Esophagus (tissue), 2 donors: Measurements from ENCODE around the gene SCN1A. TPM values are rescaled to one million over a fixed set of nuclear protein-coding genes. Genes with fewer than 3 reads are reported as not detected.

ENCODE experiments used
- H3K27ac ChIP-seq, 2 donors: one replicate each; pipeline ENCODE4 v1.5.1; 2013; ENCODE audit warnings: low read depth in 2 of 2, mild to moderate bottlenecking in 2 of 2, inconsistent platforms in 1 of 2, low read length in 1 of 2, moderate library complexity in 1 of 2
- H3K27me3 ChIP-seq, 2 donors: one replicate each; pipeline ENCODE4 v1.6.1; 2013; ENCODE audit warnings: low read length in 2 of 2, control low read depth in 1 of 2, mild to moderate bottlenecking in 1 of 2; ENCODE audit not compliant: insufficient read depth in 2 of 2, control insufficient read depth in 1 of 2
- H3K36me3 ChIP-seq, 2 donors: one replicate each; pipeline ENCODE4 v1.6.1; 2013; ENCODE audit warnings: low read length in 1 of 2; ENCODE audit not compliant: control insufficient read depth in 2 of 2, insufficient read depth in 2 of 2
- H3K4me1 ChIP-seq, 2 donors: one replicate each; pipeline ENCODE4 v1.6.1; 2013; ENCODE audit warnings: low read length in 1 of 2; ENCODE audit not compliant: control insufficient read depth in 2 of 2, insufficient read depth in 2 of 2
- H3K4me3 ChIP-seq, 2 donors: one replicate each; pipeline ENCODE4 v1.5.1; 2013; ENCODE audit warnings: low read length in 2 of 2, mild to moderate bottlenecking in 2 of 2, low read depth in 1 of 2, moderate library complexity in 1 of 2
- H3K9me3 ChIP-seq, 2 donors: one replicate each; pipeline ENCODE4 v1.6.1; 2013; ENCODE audit warnings: mild to moderate bottlenecking in 2 of 2, low read depth in 1 of 2, low read length in 1 of 2, moderate library complexity in 1 of 2; ENCODE audit not compliant: control insufficient read depth in 2 of 2, insufficient read depth in 1 of 2
- WGBS, 2 donors: extraction: QIAGEN DNeasy Blood & Tissue Kit; methylation state at CpG; one replicate each; pipeline ENCODE4 v1.1.7; 2013; 5-methylcytosine and 5-hydroxymethylcytosine counted together
- polyA plus RNA-seq, 2 donors: library from polyadenylated mRNA; stranded (reverse); fragments of 200-250 nt; gene quantifications; one replicate each; pipeline ENCODE4 v1.2.3, GENCODE V29; 2013
- donor health status: healthy with polysubstance abuse.
- donor health status: Bipolar disorder and iron deficiency.

Gene SCN1A
- polyA plus RNA-seq, result not detected

DNA sequence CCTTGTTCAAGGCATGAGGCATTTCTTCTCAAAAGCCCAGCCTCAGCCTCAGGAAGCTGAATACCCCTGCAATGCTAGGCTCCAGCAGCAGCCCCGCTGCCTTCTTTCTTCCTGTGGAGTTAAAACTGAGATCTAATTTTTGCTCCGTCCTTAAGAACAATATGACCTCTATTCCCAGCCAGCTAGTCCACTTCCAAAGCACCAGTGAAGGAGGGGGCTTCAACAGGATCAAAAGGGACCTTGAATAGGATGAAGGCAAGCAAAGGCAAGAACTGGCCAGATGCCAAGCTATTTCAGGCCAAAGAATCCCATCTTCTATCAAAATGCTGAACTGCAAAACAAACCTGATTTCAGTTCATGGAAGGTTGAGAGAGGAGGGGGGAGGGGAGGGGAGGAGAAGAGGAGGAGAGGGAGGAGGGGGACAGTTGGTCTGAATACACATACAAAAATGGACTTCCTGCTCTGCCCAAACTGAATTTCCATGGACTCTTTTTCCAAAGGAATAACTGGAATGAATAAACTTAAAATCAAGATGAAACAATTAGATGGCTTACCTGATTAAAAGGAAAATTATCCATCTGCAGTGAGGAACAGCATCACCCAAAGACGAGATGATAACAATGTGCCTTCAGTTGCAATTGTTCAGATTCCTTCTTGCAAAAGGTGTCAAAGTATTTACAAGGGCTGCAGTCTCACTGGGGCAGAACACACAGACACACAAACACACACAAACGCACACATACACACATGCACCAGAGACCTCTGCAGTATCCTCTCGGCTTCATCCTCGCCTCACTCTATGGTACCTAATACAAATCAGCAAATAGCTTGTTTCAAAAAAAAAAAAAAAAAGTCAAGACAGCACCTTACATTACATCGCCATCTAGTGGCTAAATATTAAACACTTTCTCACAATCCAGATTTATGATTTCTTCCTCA lies at the start of gene SCN1A:
TSS of gene SCN1A (minus strand) at position 804 of the 939 bp plus-strand sequence. CDS start 54,399 bp downstream, outside the sequence.
- H3K4me3 ChIP-seq, result no peak within 1 kb of the TSS
- 23 to 24% methylated on average over 7 of the region's 7 CpGs for WGBS, 2 donors
- H3K27ac ChIP-seq, result no peak within 1 kb of the TSS
- no peaks in the 10 kb centered on the region for H3K4me1 ChIP-seq
- H3K9me3 ChIP-seq, result no peaks in the 10 kb centered on the region
- no peaks in the 10 kb centered on the region for H3K27me3 ChIP-seq
- H3K36me3 ChIP-seq, result no peaks in the 10 kb centered on the region

GRCh38 chr2:166173263-166173662 lies 45.4 kb upstream of the SCN1A start:
- WGBS, 2 donors, result 77 to 92% methylated on average over 2 of the region's 2 CpGs
- no peaks in the 10 kb centered on the region for H3K9me3 ChIP-seq
- H3K36me3 ChIP-seq, result no peaks in the 10 kb centered on the region
- no peaks in the 10 kb centered on the region for H3K27me3 ChIP-seq
- no peak overlapping the region for H3K4me3 ChIP-seq
- no peak overlapping the region for H3K27ac ChIP-seq
- H3K4me1 ChIP-seq, result no peaks in the 10 kb centered on the region

DNA sequence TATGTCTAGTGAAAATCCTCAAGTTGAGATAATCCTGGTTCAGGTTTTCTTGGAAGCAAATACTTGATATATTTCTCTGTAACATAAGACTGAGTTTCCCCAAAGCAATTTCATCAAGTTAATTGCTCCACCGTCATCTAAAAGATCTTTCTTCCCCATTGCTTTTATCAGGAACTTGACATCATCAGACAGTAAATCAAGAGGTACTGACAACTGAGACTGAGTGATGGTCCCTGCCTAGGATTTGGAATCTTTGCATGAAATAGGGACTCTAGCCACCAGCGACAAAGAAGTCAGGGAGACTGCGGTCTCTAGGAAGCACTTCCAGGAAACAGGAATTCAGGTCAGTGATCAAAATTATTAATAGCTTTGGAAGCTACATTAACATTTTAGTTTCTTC lies 43.4 kb upstream of the SCN1A start:
- Histone ChIP-seq H3K36me3 (no peaks in the 10 kb centered on the region), H3K27me3 (no peaks in the 10 kb centered on the region), H3K9me3 (no peaks in the 10 kb centered on the region), H3K27ac (no peak overlapping the region), H3K4me1 (no peaks in the 10 kb centered on the region), H3K4me3 (no peak overlapping the region)
- 66 to 67% methylated on average over 3 of the region's 3 CpGs for WGBS, 2 donors

GRCh38 chr2:166170356-166170755 lies 42.5 kb upstream of the SCN1A start:
- Histone ChIP-seq H3K9me3 (no peaks in the 10 kb centered on the region), H3K36me3 (no peaks in the 10 kb centered on the region), H3K27me3 (no peaks in the 10 kb centered on the region), H3K4me3 (no peak overlapping the region), H3K4me1 (no peaks in the 10 kb centered on the region), H3K27ac (no peak overlapping the region)
- 80 to 88% methylated on average over 2 of the region's 2 CpGs for WGBS, 2 donors

GRCh38 chr2:166167449-166167848 lies 39.6 kb upstream of the SCN1A start:
- no peaks in the 10 kb centered on the region for H3K36me3 ChIP-seq
- no peaks in the 10 kb centered on the region for H3K9me3 ChIP-seq
- no peaks in the 10 kb centered on the region for H3K27me3 ChIP-seq
- no peak overlapping the region for H3K27ac ChIP-seq
- H3K4me1 ChIP-seq, result no peaks in the 10 kb centered on the region
- no peak overlapping the region for H3K4me3 ChIP-seq
- 16 to 40% methylated on average over 2 of the region's 2 CpGs for WGBS, 2 donors

- H3K4me1 ChIP-seq, result no peaks in the 10 kb centered on the region
- H3K27ac ChIP-seq, result no peak overlapping the region
- H3K27me3 ChIP-seq, result no peaks in the 10 kb centered on the region
- no peaks in the 10 kb centered on the region for H3K36me3 ChIP-seq
- 32 to 48% methylated on average over 2 of the region's 2 CpGs for WGBS, 2 donors
- H3K4me3 ChIP-seq, result no peak overlapping the region
- H3K9me3 ChIP-seq, result no peaks in the 10 kb centered on the region
Observed at GRCh38 chr2:166163775-166164174, 36.0 kb upstream of the SCN1A start.

DNA sequence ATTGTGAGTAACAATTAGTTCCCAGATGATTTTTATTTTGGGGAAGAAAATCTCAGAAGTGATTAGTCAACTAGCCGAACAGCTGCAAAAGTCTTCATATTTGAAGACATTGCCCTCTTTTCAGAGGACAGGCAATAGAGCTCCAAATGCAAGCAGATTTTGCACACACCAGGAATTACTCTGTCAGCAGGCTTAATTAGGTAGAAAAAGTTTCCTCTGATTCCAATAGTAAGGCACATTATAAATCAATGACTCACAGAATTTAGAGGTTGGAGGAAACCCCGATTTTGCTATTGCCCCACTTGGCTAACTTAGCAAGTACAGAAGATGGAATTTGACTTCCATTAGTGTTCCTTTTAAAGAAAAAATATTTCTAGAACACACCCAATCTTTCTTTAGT lies 30.7 kb upstream of the SCN1A start:
- Histone ChIP-seq H3K9me3 (no peaks in the 10 kb centered on the region), H3K4me3 (no peak overlapping the region), H3K4me1 (no peaks in the 10 kb centered on the region), H3K27me3 (no peaks in the 10 kb centered on the region), H3K27ac (no peak overlapping the region), H3K36me3 (no peaks in the 10 kb centered on the region)
- 71 to 83% methylated on average over 2 of the region's 2 CpGs for WGBS, 2 donors

DNA sequence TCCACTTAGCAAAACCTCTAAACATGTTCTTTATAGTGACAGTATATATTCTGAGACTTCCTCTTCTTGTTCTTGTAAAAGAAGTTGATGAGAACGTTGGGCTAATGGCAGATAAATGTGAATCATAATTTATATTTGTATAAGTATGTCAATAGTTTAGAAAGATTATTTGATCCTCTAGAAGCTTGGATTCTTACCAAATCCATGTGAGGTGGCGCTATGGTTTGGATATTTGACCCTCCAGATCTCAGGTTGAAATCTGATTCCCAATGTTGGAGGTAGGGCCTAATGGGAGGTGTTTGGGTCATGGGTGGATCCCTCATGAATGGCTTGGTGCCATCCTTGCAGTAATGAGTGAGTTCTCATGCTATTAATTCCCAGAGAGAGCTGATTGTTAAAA lies 29.8 kb upstream of the SCN1A start:
- WGBS, 2 donors, result 38 to 45% methylated on average over 2 of the region's 2 CpGs

DNA sequence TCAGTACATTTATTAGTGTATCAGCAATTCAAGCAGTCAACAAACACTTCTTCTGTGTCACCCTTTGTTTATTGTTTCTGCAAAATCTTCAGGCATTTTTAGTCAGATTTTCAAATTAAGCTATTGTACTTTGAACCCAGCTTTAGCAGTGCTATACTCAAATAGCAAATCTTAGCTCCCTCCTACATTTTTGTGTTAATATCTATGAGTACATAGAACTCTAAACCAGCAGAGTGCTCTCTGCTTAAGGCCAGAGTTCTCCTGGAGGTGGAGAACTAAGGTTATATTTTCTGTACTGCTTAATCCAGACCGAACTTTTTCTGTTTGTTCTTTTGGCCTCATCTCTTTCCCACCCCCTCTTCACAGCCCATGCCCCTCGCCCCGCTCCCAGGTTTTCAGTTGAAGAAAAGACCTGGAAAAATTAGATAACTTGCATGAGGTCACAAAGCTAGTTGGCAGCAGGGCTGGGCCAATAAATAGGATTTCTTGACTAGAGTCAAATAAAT lies 29.2 kb upstream of the SCN1A start:
- H3K27ac ChIP-seq, result no peak overlapping the region
- no peak overlapping the region for H3K4me3 ChIP-seq
- whole genome bisulfite sequencing, 2 donors, result 82 to 86% methylated on average over 3 of the region's 3 CpGs
- H3K4me1 ChIP-seq, result no peaks in the 10 kb centered on the region
- H3K36me3 ChIP-seq, result no peaks in the 10 kb centered on the region
- H3K9me3 ChIP-seq, result no peaks in the 10 kb centered on the region
- no peaks in the 10 kb centered on the region for H3K27me3 ChIP-seq

More for the DNA sequence above, 29.8 kb upstream of the SCN1A start:
- no peaks in the 10 kb centered on the region for H3K4me1 ChIP-seq
- no peaks in the 10 kb centered on the region for H3K36me3 ChIP-seq
- H3K27ac ChIP-seq, result no peak overlapping the region
- H3K4me3 ChIP-seq, result no peak overlapping the region
- H3K27me3 ChIP-seq, result no peaks in the 10 kb centered on the region
- no peaks in the 10 kb centered on the region for H3K9me3 ChIP-seq

DNA sequence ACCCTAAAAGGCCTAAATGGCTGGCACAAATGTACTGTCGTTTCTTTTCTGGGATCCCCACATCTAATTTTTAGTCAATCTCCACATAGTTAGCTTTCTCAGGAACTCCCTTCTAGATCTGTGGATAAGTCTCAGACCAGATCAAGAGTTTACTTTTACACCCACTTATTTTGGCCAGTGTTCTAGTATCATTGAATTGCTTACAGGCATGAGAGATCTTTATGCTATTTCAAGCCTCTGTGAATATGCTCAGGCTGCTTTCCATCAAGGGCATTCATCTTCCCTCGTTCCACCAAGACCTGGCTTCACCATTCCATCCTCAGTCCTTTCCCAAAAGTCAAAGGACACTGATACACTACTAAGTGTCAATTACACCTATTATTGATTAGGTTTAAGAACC lies 27.8 kb upstream of the SCN1A start:
- no peak overlapping the region for H3K27ac ChIP-seq
- WGBS, 2 donors, result 68 to 70% methylated on average over 2 of the region's 2 CpGs
- H3K4me1 ChIP-seq, result no peaks in the 10 kb centered on the region
- H3K4me3 ChIP-seq, result no peak overlapping the region
- no peaks in the 10 kb centered on the region for H3K9me3 ChIP-seq
- H3K36me3 ChIP-seq, result no peaks in the 10 kb centered on the region
- H3K27me3 ChIP-seq, result no peaks in the 10 kb centered on the region
